Hepatocyte (in vitro differentiated cells): ENCODE data around the gene DRAM1.

ENCODE experiments used
- CTCF ChIP-seq: fragments of 200-600 bp; sonication (generic); IDR thresholded peaks from 2 replicates; pipeline ENCODE4 v1.5.1; 2016; ENCODE audit warnings: antibody characterized with exemption, mild to moderate bottlenecking; ENCODE audit not compliant: poor library complexity
- EZH2 ChIP-seq: fragments of 200-600 bp; sonication (generic); IDR thresholded peaks from 2 replicates; pipeline ENCODE4 v1.6.1; 2016; ENCODE audit warnings: antibody characterized with exemption, mild to moderate bottlenecking, borderline replicate concordance

GRCh38 chr12:101939306-101939705 lies 61.9 kb downstream of the DRAM1 start:
- TF ChIP-seq EZH2 (no peak), CTCF (no peak)
